Pons (tissue), 1 donor: ENCODE data around the gene MX2.
A peak's percentile ranks its signal among the peaks of the same experiment; 100 is the strongest.
"Not testable (repeated sequence)": the region's sequence is repeated elsewhere in the genome, so short reads cannot be mapped to it uniquely, and the experiment has no call there.

Experiments used
- DNase-seq: peaks from one replicate; pipeline ENCODE4 v3.0.0-alpha.2; 2016; ENCODE audit warnings: low spot score

The MX2 gene

GRCh38 chr21:41387042-41387819 lies 25.4 kb downstream of the MX2 start:
- no peak for DNase-seq

DNA sequence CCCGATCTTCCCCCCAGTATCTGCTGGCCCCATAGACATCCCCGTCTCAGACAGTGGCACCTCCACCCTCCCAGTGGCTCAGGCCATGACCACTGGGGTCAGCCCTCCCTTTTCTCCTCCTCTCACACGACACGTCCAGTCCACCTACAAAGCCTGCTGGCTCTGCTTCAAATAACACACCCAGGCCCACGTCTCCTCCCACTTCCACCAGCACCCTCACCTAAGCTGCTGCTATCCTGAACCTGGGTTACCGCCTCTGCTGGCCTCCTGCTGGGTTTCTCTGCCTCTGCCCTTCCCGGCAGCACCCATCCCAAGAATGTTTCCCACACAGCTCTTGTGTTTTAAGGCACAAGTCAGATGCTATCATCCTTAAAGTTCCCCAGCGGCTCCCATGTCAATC lies 26.0 kb downstream of the MX2 start:
- no peak for DNase-seq

DNA sequence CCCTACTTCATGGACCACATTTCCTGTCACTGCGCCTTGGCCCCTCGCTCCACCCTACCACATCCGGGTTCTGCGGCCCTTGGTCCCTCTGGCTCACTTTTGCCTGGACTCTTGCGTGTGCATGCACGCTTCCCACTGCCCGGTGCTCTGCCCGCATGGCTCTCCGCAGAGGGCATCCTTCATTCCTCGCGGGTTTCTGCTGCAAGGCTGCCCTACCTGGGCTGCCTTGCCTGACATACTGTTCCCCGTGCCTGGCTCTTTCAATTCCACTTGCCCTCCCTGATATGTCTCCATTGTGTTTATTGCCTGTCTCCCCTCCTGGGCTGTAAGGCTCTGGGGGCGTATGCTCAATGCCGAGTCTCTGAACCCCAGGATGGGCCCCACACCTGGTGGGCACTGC lies 26.4 kb downstream of the MX2 start:
- DNase-seq: no peak

- DNase-seq: no peak
Measured at GRCh38 chr21:41390043-41390639, 28.3 kb downstream of the MX2 start.

- DNase-seq: no peak
Measured at GRCh38 chr21:41393876-41394465, 32.1 kb downstream of the MX2 start.

GRCh38 chr21:41396558-41397075 lies 34.8 kb downstream of the MX2 start:
- peak; percentile 32 for DNase-seq

DNA sequence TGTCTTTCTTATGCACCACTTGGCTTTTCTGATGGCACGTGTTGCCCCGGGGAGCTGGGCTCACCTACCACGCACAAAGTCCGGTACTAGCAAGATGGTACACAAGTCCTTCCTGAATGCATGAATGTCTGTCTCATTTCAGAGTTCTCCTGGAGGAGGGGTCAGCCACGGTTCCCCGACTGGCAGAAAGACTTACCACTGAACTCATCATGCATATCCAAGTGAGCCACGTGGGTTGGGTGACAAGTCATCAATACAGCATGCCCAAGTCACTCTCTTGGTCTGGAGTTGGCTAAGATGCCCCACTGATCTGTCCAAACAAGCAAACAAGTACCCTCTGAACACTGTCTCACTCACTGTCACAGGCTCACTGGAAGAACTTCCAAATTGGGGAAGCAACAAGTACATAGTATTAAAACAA lies 35.7 kb downstream of the MX2 start:
- no peak for DNase-seq

- DNase-seq: no peak
Measured at GRCh38 chr21:41398251-41398650, 36.4 kb downstream of the MX2 start.

DNA sequence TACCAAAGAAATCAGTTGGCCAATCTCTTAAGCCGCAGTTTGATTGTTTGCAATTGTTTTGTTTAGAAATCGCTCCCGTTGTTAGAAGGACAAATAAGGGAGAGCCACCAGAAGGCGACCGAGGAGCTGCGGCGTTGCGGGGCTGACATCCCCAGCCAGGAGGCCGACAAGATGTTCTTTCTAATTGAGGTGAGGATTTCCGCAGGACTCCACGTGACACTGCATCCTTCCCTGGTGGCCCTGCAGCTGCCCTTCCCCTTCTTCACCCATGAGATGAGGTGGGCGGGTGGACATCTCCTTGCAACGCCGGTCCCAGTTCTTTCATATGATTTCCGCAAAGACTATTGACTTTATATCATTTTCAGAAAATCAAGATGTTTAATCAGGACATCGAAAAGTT lies 37.0 kb downstream of the MX2 start:
- DNase-seq: no peak

DNA sequence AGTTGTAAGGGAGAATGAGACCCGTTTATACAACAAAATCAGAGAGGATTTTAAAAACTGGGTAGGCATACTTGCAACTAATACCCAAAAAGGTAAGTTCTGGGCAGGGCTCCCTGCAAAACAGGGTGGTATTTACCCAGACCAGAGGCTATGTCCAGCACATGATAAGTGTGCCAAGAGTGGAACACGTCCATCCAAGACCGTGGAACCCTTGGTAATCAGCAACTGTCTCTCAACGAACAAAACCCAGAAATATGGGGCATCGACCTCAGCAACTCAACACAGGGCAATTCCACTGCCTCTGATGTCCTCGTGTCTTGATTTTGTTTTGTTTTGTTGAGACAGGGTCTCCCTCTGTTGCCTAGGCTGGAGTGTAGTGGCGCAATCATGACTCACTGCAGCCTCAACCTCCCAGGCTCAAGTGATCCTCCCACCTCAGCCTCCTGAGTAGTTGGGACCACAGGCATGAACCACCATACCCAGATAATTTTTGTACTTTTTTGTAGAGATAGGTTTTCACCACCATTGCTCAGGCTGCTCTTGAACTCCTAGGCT lies 37.5 kb downstream of the MX2 start:
- DNase-seq: no peak

DNA sequence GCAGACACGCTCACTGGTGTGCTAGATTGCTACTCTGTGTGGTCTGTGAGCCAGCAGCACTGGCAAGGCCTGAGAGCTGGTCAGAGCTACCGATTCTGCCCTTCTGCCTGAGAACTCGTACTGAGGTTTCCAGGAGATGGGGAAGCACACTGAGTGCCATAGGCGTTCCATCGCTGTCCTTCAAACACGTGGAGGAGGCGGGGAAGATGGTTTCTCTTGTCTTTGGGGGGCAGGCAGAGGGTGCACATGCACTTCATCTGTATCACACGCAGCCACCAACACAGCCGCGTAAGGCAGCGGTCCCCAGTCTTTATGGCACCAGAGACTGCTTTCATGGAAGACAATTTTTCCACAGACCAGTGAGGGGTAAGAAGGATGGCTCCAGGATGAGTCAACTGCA lies 40.4 kb downstream of the MX2 start:
- no peak for DNase-seq

GRCh38 chr21:41402796-41403195 lies 41.0 kb downstream of the MX2 start:
- no peak for DNase-seq

- no peak for DNase-seq
Measured at GRCh38 chr21:41403331-41403730, 41.5 kb downstream of the MX2 start.

GRCh38 chr21:41403966-41404365 lies 42.1 kb downstream of the MX2 start:
- no peak for DNase-seq

DNA sequence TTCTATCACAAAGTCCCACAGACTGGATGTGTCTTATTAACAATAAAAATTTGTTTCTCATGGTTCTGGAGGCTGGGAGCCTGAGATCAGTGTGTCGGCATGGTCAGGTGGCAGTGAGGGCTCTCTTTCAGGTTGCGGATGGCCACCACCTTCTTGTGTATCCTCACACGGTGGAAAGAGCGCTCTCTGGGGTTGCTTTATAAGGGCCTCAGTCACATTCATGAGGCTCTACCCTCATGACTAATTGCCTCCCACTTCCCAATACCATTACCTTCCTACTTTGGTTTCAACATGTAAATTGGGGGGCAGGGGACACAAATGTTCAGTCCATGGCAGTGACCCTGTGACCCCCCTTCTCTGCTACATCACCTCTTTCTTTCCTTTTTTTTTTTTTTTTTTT lies 43.5 kb downstream of the MX2 start:
- DNase-seq: no peak

DNA sequence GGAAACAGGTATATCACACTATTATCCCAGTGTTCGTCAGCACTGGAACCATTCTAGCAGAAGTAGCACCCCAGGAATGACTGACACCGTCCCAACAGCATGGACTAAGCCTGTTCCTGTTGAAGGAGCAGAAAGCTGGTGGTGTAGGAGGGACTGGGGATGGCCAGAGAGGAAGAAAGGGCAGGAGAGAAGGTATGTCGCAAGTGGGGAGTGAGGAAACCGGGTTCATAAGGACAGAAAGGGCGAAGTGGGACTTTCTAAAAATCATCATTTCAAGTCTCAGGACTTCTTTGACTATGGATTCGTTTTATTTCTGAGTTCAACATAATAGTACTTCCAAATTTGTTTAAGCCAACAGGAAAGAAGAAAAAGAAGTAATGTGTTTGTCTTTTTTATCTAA lies 44.5 kb downstream of the MX2 start:
- DNase-seq: no peak

DNA sequence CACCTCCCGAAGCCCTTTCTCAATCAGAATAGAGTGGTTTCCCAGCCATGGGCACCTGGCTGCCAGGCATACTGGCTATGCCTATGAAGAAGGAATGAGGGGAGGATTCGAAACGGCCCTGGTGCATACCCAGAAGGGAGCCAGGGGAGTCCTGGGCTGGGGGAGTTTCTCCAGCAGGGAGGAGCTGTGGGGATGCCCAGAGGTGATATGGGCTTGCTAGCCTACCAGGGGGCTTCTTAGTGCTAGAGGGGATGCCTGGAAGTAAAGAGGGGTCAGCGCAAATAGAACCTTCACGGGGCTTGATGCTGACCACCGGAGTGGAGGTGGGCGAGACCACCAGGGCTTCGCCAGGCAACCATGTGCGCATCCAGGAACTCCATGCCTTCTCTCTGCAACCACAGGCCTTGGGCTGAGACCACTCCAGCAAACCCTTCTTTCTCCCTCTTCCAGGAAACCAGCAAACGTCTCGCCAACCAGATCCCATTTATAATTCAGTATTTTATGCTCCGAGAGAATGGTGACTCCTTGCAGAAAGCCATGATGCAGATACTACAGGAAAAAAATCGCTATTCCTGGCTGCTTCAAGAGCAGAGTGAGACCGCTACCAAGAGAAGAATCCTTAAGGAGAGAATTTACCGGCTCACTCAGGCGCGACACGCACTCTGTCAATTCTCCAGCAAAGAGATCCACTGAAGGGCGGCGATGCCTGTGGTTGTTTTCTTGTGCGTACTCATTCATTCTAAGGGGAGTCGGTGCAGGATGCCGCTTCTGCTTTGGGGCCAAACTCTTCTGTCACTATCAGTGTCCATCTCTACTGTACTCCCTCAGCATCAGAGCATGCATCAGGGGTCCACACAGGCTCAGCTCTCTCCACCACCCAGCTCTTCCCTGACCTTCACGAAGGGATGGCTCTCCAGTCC lies 46.0 kb downstream of the MX2 start:
- DNase-seq: no peak

GRCh38 chr21:41410361-41410760 lies 48.5 kb downstream of the MX2 start:
- DNase-seq: no peak

DNA sequence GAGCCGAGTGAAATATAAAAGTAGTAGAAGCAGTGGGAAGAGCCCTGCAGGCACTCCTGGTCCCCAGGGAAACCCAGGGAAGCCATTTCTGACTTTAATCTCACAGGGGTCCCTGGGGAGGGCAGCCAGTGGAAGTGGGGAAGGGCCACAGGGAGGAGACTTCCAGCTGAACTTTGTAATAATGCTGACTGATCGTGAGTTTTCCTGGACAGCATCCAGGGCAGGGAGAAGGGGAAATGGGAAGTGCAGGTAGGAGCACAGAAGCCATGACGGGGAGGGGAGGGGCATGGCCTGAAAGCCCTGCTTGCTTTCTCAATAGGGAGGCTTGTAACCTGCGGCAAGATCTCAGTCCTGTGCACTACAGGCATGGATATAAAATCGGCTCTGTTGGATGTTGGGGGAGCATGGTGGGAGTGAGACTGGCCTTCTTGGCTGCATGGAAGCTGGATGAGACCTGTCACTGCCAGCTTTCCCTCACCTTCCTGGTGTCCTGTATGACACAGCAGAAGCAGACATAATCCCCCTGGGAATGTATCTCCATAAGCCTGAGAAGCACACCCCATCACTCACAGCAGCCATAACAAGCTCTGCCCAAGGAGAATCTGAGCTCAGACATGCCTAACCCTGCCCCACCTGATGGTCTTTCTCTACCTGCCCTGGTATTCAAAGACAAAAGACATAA lies 49.1 kb downstream of the MX2 start:
- DNase-seq: no peak

DNA sequence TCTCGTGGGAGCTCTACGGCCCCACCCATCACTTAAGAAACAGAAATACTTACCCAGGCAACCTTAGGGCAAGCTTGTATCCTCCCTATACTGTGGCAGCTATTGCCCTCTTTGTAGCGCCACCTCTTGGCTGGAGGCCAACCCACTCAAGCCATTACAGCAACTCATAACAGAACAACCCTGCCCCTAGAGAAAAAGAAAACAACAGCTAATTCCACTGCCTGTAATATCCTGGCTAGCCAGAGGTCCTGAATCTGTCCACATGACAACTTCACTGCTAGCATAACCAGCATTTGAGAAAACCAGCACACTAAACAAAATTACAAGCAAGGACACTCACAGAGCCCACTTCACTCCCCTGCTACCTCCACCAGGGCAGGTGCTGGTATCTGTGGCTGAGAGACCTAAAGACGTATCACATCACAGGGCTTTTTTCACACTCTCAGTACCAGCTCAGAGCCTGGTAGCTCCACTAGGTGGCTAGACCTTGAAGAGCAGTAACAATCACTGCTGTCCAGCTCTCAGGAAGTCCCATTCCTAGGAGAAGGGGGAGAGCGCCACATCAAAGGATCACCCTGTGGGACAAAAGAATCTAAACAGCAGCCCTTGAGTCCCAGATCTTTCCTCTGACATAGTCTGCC lies 49.7 kb downstream of the MX2 start:
- no peak for DNase-seq

- DNase-seq: not testable (repeated sequence)
Measured at GRCh38 chr21:41417505-41417904, 55.7 kb downstream of the MX2 start.
